ENCODE measurements around the gene RALGPS1.

DNA sequence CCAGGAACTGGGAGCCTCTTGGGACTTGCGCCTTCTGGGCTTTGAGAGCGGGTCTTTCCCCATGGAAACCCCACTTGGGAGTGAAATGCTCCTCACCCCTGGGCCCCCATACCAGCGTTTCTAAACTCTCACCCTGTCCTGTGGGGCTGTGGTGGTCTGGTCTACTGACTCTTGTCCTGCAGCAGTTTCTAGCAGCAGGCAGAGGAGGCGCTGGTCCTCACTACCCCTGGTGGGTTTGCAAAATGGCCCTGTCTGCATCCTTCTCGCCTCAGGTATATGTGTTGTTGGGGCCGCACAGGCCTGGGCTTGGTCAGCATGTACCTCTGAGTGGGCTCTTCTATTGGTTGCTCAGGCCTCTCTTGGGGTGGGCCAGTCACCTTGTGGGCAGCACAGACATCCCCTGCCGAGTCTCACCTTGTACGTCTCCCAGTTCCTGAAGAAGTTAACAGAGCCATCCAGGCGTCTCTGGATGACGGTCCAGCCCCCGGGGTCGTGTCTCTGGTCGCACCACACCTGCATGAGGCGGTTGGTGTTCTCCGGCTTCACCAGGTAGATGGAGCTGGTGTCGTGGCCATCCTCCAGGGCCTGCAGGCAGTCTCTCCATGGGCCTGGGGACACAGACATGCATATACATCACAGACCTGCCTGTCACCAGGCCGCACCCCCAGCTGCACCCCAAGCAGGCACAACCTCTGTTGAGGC is 178.9 kb downstream of the RALGPS1 start:
- TF ChIP-seq GATA2 (IDR thresholded peaks at IDR 0.05; ENCODE audit: low read depth, low read length) (no peak), GATA3 (IDR thresholded peaks at IDR 0.05; ENCODE audit: low read depth, low read length) (no peak)

Data from SH-SY5Y (cell line).